ENCODE data around the gene ANLN.
"Not testable (repeated sequence)": the region's sequence is repeated elsewhere in the genome, so short reads cannot be mapped to it uniquely, and the experiment has no call there.

Gene ANLN, protein sequence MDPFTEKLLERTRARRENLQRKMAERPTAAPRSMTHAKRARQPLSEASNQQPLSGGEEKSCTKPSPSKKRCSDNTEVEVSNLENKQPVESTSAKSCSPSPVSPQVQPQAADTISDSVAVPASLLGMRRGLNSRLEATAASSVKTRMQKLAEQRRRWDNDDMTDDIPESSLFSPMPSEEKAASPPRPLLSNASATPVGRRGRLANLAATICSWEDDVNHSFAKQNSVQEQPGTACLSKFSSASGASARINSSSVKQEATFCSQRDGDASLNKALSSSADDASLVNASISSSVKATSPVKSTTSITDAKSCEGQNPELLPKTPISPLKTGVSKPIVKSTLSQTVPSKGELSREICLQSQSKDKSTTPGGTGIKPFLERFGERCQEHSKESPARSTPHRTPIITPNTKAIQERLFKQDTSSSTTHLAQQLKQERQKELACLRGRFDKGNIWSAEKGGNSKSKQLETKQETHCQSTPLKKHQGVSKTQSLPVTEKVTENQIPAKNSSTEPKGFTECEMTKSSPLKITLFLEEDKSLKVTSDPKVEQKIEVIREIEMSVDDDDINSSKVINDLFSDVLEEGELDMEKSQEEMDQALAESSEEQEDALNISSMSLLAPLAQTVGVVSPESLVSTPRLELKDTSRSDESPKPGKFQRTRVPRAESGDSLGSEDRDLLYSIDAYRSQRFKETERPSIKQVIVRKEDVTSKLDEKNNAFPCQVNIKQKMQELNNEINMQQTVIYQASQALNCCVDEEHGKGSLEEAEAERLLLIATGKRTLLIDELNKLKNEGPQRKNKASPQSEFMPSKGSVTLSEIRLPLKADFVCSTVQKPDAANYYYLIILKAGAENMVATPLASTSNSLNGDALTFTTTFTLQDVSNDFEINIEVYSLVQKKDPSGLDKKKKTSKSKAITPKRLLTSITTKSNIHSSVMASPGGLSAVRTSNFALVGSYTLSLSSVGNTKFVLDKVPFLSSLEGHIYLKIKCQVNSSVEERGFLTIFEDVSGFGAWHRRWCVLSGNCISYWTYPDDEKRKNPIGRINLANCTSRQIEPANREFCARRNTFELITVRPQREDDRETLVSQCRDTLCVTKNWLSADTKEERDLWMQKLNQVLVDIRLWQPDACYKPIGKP

DNA sequence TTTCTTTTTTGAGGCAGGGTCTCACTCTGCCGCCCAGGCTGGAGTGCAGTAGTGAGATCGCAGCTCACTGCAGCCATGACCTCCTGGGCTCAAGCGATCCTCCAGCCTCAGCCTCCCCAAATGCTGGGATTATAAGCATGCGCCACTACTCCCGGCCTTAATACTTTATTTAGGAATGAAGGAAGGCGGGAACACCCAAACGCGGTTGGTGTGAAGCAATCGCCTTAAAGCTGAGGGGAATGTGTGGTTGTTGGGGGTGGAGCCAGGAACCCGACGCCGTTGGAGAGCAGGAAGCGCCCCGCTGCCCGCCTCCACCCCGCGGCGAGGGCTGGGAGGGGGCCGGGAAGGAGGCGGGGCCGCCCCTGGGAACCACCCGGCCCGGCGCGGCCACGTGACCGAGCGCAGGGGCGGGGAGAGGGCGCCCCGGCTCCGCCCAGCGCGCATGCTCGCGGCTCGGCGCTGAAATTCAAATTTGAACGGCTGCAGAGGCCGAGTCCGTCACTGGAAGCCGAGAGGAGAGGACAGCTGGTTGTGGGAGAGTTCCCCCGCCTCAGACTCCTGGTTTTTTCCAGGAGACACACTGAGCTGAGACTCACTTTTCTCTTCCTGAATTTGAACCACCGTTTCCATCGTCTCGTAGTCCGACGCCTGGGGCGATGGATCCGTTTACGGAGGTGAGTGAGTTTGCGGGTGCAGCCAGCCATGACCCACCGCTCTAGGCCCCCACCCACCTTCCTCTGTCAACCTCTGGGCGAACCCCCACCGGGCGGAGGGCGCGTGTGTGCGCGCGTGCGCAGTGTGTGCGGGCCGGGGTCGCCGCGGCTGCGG is at the start of gene ANLN:
Gene ANLN, plus strand, starts transcription at position 492 of the 828 bp plus-strand sequence. Its CDS starts 165 bp downstream, at position 657.
- peak; percentile 74 for DNase-seq

DNA sequence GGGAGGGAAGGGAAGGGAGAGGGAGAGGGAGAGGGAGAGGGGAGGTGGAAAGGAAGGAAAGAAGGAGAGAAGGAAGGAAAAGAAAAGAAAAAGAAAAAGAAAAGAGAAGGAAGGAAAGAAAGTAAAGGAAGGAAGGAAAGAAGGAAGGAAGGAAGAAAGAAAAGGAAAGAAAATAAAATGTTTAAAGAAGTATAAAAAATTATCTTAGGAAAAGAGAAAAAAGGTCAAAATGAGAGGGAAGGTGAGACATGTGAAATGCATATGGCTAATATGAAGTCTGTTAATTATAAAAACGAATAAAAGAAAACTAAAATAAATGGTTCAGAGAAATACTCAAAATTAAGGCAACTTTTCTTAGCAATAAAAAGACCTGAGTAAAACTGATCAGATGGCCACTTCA is 46.1 kb upstream of the ANLN start:
- no peak for DNase-seq

DNA sequence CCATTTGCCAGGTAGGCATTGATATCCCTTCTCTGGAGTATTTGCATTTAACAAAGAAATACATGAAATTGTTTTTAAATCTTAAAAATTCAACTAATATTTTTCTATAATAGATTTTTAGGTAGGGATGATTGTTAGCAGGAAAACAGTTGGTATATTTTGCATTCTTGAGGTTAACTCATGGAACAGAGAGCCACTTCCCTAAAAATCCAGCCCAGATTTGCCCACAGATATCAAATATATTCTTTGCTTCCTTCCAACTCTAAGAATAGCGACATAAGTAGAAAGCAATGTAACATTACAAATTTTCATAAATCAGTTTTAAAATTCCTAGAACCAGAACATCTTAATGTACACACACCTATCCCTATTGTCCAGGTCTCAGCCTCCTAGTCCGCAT is 45.0 kb upstream of the ANLN start:
- no peak for DNase-seq

DNA sequence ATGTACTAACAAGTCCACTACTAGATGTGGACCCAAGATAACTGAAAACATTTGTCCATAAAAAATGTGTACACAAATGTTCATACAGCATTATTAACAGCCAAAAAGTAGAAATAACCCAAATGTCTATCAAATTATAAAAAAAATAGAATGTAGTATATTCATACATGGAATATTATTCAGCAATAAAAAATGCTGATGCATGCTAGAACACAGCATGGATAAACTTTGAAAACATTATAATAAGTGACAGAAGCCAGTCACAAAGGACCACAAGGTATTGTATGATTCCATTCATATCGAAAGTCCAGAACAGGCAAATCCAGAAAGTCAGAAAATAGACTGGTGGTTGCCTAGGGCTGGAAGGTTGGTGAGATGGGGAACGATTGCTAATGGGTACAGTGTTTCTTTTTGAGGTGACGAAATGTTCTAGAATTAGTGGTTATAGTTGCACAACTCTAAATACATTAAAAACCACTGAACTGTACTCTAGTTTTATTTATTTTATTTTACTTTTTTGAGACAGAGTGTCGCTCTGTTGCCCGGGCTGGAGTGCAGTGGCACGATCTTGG is 43.3 kb upstream of the ANLN start:
- DNase-seq: no peak

DNA sequence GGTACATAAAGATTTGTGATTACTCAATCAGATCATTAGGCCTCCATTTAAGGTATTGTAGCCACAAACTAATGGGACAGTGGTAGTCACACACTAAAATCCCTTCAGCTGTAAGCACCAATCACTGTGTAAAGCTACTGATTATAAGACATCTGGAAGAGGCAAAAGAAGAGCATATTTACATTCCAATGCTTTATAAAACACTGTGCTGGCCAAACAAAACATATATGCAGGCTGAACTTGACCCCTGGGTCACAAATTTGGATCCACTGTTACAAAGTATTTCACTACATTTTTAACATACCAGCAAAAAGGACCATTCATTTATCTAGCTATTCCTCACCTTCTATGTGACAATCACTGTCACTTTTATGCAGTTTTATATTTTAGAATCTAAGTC is 41.4 kb upstream of the ANLN start:
- no peak for DNase-seq

DNA sequence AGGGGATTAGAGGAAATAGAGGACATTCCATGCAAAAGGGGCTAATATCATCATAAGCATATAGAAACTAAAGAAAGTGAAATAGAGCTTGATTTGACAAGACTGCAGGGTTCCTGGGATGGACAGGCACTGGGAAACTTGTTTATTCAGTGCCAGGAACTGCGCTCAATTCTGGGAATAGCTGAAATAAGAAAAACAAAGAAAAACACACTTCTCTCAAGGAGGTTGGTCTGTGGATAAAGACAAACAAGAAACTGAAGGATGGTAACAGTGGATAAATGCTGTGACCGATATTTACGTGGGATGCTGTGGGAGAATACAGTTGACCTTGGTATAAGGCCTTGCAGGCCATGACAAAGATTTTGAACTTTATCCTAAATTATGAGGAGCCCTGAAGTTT is 40.9 kb upstream of the ANLN start:
- DNase-seq: no peak

DNA sequence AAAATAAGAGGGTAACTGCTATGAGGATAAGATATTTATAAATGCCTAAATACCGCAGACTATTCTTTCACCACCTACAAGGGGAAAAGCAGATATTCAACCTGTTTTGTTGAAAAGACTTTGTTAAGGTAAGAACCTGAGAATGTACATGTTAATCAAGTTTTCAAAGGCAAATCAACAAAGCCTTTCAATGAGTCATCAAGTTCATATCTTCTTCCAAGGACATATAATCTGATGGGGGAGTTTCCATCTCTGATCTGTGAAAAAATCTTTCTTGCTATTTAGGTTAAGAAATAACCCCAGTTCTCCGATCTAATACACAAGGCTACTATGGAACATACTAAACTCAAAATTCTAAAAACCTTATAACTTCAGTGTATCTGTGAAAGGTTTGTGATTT is 40.0 kb upstream of the ANLN start:
- no peak for DNase-seq

DNA sequence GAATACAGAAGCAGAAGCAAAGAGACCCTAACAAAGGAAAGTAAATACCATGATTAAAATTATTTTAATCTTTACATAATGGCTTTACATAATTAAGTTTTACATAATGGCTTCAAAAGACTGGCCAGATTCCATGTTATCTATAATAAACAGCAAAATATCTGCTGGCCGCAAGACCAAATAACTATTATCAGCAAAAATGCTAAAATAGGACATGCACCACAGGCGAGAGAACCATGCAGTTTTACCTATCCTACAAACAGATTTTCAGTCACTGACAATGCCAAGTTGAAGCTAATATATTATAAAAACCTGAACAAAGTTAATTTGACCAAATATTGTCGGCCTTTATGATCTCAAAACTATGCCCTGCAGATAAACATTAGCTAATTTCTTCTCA is 34.2 kb upstream of the ANLN start:
- no peak for DNase-seq

DNA sequence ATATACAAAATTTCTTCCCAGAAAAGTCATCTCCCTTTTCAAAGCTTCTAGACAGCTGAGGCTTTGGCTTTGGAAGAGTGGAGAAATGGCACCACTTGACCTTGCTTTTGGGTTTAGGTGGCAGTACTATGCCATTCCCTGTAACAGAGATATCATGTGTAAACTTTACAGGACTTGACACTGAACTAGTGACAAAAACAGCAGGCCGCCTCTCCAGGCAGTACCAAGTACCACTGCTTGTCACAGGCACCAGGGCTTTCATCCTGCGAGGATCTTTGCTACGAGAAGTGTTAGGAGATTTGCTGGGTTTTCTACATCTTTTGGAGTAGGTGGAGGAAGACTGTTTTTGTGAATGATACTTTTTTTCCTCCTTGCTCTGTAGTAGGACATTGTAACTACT is 32.6 kb upstream of the ANLN start:
- no peak for DNase-seq

DNA sequence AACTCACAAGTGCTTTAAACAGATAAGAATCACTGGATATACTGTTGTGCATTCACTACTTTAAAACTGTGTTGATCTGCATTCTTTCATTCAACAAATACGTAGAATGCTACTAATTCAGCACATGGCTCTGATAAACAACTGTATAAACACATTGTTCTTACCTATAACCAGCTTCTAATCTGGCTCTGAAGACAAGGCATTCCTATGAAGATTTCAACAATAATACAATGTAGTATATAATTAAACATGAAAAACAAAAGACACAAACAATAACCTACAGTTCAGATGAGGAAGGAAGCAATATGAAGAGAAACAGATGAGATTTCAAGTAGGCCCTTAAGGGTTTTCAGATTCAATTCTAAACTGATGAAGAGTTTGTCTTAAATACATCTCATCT is 31.1 kb upstream of the ANLN start:
- DNase-seq: no peak

DNA sequence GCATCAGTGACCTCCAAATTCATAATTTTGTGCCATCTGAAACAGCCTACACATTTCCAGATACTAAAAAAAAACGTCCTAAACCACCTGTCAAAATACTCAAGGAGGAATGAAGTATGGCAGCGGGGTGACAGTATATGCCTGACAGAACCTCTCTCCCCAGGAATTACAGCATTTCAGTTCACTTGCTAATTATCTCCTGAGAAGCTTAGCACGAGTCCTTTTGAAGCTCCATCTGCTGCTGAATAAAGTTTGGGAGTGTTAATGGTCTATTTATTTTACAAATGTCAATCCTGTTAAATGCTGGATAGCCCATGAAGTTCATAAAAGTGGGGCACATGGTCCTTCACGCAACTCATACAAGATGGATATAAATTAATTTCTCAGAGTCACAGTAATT is 29.4 kb upstream of the ANLN start:
- no peak for DNase-seq

DNA sequence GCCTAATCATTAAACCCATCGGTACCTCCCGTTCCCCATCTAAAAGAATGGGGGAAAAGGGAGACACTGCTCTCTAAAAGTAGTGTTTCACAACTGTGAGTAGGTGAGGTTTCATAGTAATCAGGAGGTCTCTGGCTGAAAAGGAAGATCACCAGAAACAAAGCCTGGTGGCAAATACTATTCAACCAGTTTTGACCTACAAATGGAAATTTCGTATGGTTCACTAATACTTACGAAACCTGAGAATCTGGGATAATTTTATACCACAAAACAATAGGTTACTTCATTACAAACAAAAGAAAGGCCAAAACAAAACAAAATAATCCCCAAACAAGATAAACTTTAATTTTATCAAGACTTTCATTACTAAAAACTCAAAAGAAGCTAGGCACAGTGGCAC is 28.4 kb upstream of the ANLN start:
- DNase-seq: no peak

DNA sequence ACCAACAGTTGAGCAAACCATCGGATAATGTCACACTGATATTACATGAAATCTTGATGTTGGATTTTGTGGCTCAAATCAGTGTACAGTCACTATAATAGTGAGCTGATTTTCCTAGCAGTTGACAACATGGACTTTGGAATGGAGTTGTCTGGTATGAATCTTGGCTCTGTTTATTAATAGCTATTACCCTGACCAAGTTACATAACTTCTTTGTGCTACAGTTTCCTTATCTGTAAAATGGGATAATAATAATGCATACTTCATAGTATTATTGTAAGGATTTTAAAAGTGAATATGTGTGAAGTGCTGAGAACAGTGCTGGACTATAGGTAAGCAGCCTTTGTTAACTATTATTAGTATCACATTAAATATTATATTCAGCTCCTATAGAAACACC is 26.1 kb upstream of the ANLN start:
- DNase-seq: no peak

DNA sequence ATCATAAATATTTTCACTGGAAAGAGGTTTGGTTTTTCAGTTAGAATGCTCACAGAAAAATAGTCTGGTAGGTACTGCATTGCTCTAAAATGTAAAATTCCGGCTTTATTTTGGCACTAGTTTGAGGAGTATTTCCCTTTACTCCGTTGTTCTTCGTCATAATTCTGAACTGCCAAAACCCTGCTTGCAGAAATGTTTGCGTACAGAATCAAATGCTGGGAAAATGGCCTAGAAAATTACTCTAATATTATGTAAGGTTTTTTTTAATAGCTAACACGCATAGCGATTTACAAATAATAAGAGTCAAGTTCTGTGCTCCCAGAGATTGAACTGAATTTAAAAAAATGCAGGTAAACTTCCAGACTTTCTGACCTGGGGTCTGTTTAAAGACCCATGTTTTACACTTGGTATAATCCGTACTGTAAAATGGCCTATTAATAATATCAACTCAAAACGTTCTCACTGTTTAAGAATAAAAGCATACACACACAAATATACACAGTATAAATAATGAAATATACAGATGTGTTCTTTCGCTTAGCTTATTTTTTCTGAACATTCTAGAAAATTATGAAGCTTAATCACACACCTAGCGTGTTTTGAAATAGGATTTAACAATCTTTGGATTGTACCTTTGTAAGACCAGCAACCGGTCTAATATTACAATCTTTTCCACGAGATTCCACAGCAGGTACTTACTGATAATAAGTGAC is 23.5 kb upstream of the ANLN start:
- DNase-seq: no peak

DNA sequence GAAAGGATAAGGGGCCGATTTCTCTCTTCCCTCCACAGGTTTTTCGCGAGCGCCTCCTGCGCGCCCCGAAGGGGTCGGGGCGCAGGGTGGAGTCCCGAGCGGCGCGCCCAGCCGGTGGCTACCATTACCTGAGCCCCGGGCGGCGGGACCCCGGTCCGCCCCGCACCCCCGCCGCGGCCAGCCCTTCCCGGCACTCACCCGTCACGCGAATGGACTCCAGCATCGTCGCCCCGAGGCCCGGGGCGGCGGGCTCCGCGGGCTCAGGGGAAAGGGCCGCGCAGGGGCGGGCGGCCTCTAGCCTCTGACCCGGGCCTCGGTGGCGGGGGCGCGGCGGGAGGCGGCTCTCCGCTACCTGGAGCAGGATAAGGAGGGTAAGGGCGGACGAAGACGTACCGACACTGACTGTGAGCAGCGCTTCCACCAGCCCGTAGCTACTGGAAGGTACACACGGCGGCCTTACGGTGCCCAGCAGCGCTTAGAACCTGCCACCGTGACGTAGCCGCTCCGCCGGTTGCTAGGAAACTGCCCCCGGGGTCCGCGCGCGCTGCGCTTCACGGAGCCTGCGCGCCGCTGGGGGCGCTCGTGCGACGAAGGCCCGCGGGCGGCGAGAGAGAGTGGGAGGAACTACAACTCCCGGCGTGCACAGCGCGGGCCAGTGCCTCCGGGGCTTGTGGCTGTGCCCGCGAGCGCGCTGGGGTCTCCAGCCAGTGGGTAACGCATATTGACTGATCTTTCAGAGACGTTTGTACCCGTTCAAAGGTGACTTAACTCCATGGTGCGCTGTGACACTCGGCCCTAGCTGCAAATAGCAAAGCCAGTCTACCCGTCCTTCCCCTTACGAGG is 22.7 kb upstream of the ANLN start:
- DNase-seq: peak; percentile 88

DNA sequence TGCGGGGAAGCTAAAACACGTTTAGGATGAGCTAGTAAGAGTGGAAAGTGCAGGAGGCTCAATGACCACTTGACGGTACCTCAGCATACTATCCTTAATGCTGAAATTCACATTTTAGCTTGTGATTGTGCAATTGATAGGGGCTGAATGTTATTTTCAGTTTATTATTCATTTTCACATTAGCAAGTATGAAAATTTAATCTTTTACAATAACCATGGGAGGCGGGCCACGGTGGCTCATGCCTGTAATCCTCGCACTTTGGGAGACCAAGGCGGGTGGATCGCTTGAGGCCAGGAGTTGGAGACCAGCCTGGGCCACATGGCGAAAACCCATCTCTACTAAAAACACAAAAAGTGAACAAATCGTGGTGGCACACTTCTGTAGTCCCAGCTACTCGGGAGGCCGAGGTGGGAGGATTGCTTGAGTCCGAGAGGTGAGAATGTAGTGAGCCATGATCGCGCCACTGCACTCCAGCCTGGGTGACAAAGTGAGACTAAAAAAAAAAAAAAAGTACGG is 22.0 kb upstream of the ANLN start:
- no peak for DNase-seq

DNA sequence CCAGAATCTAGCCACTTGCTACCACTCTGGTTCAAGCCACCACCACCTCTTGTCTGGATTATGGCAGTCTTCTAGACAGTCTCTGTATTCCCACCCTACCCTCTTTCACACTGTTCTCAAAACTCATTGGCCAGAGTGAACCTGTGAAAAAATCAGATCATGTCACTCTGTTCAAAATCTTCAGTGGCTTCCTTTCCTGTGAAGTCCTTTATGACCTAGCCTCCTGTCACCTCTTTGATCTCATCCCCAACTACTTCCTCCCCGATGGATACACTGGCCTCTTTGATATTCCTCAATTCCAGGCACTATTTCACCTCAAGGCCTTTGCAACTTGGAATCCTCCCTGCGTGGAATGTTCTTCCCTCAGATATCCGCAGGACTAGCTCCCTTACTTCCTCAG is 21.2 kb upstream of the ANLN start:
- no peak for DNase-seq

DNA sequence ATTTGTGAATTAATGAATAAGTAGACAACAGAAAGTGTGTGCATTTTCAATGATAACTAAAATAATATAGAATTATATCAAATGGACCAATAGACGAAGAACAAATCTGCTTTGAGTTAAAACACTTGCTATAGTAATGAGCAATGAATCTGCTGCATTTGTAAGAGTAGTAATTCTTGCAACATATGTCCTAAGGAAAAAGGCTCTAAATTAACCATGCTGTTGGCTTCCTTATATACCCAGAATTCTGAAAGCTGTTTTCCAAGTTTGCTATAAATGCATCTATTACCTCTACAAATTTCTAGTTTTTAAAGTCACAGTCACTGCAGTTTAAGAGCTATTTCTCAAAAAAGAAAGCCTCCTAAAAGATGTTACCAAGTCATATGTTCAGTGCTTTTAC is 20.5 kb upstream of the ANLN start:
- DNase-seq: no peak

DNA sequence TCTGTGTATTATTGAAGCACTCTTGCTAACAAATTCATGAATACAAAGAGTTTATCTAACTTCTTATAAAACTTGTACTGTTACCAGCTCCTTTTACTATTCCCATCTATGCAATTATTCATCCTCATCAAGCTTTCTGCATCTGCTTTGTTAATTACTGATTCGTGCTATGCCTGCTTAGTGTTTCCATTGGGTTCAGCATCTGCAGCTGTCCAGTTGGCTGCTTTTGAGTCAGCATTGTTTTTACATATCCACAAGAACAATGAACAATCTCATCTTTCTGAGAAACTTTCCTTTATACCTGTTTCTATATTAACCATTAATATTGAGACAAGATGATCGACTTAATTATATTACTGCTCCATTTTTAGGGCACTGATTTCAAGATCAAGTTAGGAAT is 19.6 kb upstream of the ANLN start:
- DNase-seq: no peak

DNA sequence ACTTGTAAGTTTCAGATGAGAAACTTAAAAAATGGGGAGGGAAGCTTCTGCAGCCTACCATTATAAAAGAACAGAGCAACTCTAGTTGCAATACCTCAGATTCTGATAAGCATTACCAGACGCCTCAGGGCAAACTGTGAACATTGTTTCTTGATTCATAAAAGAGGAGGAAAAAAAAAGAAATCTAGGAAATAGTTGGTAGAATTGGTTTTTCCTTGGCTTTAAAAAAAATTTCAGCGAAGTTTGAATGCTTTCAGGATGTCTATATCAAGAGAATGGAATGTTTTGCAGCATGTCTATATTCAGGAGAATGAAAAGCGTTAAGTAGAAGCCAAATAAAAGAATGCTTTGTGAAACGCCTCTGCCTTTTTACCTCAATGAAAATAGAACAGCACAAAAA is 17.5 kb upstream of the ANLN start:
- DNase-seq: no peak

DNA sequence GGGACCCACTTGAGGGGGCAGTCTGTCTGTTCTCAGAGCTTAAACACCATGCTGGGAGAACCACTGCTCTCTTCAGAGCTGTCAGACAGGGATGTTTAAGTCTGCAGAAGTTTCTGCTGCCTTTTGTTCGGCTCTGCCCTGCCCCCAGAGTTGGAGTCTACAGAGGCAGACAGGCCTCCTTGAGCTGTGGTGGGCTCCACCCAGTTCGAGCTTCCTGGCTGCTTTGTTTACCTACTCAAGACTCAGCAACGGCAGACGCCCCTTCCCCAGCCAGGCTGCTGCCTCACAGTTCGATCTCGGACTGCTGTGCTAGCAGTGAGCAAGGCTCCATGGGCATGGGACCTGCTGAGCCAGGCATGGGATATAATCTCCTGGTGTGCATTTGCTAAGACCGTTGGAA is 11.1 kb upstream of the ANLN start:
- not testable (repeated sequence) for DNase-seq

Measured in activated CD4-positive, alpha-beta T cell treated with anti-CD3 and anti-CD28 coated beads for 1 hour (primary cell).